ENCODE results near the gene CDT1. TPM values are rescaled to one million over a fixed set of nuclear protein-coding genes. Genes with fewer than 3 reads are reported as not detected.
"Not testable (repeated sequence)": the region's sequence is repeated elsewhere in the genome, so short reads cannot be mapped to it uniquely, and the experiment has no call there.

CDT1 gene
- total and polyA plus RNA-seq, 5 donors: 0.27 to 3.1 (median 0.67) TPM

DNA sequence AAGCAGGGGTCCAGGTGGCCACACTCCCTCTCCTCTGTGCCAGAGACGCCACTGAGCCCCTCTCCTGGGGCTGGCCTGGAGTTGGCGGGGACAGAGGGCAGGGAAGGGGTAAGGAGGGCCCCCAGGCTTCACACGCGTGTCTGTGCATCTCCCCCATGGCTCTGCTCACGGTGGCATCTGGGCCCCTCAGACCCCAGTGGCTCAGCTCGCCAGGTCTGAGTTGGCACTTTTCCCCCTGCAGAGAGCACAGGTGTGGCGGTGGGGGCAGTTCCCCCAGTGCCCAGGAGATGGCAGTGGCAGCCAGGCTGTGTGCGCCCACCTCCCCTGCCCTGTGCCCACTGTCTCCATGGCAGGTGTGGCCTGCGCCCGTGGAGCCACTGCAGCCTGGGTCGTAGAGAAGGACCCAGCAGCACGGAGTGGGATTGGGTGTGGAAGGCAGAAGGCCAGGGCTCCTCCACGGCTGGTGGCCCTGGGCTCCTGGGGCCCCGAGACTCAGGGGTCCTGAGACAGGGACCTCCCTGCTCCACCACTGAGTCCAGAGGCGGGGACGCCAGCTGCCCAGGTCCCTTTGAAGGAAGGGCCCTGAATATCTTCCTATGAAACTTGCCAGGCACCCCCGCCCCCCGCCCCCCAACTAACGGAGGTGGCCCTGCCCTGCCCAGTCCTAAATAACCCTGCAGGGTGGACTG is 12.5 kb downstream of the CDT1 start:
- Histone ChIP-seq H3K27me3 (ENCODE audit: control insufficient read depth, insufficient read depth) (no peaks in the 10 kb centered on the region), H3K27ac (ENCODE audit: low read length) (no peak overlapping the region), H3K4me1 (ENCODE audit: control insufficient read depth, insufficient read depth, low read length) (no peaks in the 10 kb centered on the region), H3K4me3 (ENCODE audit: low read length) (no peak overlapping the region), H3K9me3 (ENCODE audit: control insufficient read depth, low read length) (no peaks in the 10 kb centered on the region)
- ATAC-seq (no peak), DNase-seq (no peak)
- intact Hi-C loops (cut with DNase I): loop anchor here in 1 of 4 donors (10.0 kb wide), 1 partner anchor 349 kb away; no protein-coding TSS in a partner anchor
- 56% methylated on average over 19 of the region's 19 CpGs for WGBS

- Histone ChIP-seq H3K4me3 (ENCODE audit: low read length) (no peak overlapping the region), H3K9me3 (ENCODE audit: control insufficient read depth, low read length) (no peaks in the 10 kb centered on the region), H3K27ac (ENCODE audit: low read length) (no peak overlapping the region), H3K27me3 (ENCODE audit: control insufficient read depth, insufficient read depth) (no peaks in the 10 kb centered on the region), H3K4me1 (ENCODE audit: control insufficient read depth, insufficient read depth, low read length) (no peaks in the 10 kb centered on the region)
- WGBS: 89% methylated on average over 41 of the region's 41 CpGs
- no peak for ATAC-seq
- intact Hi-C loops (cut with DNase I): loop anchor here in 1 of 4 donors (10.0 kb wide), 1 partner anchor 348 kb away; no protein-coding TSS in a partner anchor
- DNase-seq: no peak
Observed at GRCh38 chr16:88816736-88817535, 13.3 kb downstream of the CDT1 start.

DNA sequence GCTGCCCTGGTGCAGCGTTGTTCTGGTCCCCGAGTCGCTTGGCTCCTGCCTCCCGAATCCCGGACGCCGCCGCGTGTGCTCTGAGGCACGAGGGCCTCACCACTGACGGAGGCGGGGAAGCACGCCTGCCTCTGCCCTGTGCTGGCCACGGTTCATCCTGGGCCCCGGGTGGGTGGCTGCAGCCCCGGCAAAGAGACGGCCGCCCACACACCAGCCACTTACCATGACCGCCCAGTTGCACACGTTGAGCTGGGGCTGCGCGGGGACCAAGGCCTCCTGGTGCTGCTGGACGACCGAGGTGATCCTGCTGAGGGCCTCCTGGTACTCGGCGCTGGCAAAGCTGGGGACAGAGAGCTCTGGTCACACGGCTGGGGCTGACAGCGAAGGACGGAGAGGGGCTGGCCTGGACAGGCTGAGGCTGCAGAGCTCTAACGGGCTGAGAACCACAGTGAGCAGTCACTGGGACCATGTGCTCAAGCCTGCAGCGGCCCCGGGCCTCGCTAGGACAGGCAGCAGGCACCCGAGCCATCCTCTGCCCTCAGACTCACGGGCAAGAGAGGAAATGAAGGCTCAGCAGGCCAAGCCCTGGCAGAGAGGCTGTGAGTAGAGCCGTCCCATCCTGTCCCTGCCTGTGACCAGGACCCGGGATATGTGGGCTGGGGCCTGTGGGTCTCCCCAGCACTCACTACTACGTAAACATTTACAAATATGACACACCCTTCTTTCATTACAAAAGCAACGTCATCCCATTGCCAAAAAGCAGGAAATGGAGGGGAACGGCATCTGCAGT is 14.4 kb downstream of the CDT1 start:
- no peak for DNase-seq
- WGBS: 86% methylated on average over 40 of the region's 40 CpGs
- H3K4me3 ChIP-seq (ENCODE audit: low read length): no peak overlapping the region
- no peak for ATAC-seq
- H3K27ac ChIP-seq (ENCODE audit: low read length): no peak overlapping the region
- H3K9me3 ChIP-seq (ENCODE audit: control insufficient read depth, low read length): no peaks in the 10 kb centered on the region
- intact Hi-C loops (cut with DNase I): loop anchor here in 1 of 4 donors (10.0 kb wide), 1 partner anchor 347 kb away; no protein-coding TSS in a partner anchor
- no peaks in the 10 kb centered on the region for H3K27me3 ChIP-seq (ENCODE audit: control insufficient read depth, insufficient read depth)
- H3K4me1 ChIP-seq (ENCODE audit: control insufficient read depth, insufficient read depth, low read length): no peaks in the 10 kb centered on the region

- Histone ChIP-seq H3K27me3 (ENCODE audit: control insufficient read depth, insufficient read depth) (no peaks in the 10 kb centered on the region), H3K27ac (ENCODE audit: low read length) (no peak overlapping the region), H3K9me3 (ENCODE audit: control insufficient read depth, low read length) (no peaks in the 10 kb centered on the region), H3K4me1 (ENCODE audit: control insufficient read depth, insufficient read depth, low read length) (no peaks in the 10 kb centered on the region), H3K4me3 (ENCODE audit: low read length) (no peak overlapping the region)
- ATAC-seq (no peak), DNase-seq (no peak)
- 86% methylated on average over 18 of the region's 18 CpGs for WGBS
- intact Hi-C loops (cut with DNase I): loop anchor here in 1 of 4 donors (10.0 kb wide), 1 partner anchor 346 kb away; no protein-coding TSS in a partner anchor
Observed at GRCh38 chr16:88818575-88818874, 14.9 kb downstream of the CDT1 start.

- WGBS: 88% methylated on average over 16 of the region's 16 CpGs
Observed at GRCh38 chr16:88819126-88819525, 15.5 kb downstream of the CDT1 start.

GRCh38 chr16:88820385-88821025 is 16.9 kb downstream of the CDT1 start:
- no peaks in the 10 kb centered on the region for H3K27me3 ChIP-seq (ENCODE audit: control insufficient read depth, insufficient read depth)
- DNase-seq: no peak
- whole genome bisulfite sequencing: 90% methylated on average over 20 of the region's 20 CpGs
- H3K9me3 ChIP-seq (ENCODE audit: control insufficient read depth, low read length): no peaks in the 10 kb centered on the region
- intact Hi-C loops (cut with DNase I): no loop called here
- ATAC-seq: no peak
- no peak overlapping the region for H3K27ac ChIP-seq (ENCODE audit: low read length)
- H3K4me3 ChIP-seq (ENCODE audit: low read length): no peak overlapping the region
- no peaks in the 10 kb centered on the region for H3K4me1 ChIP-seq (ENCODE audit: control insufficient read depth, insufficient read depth, low read length)

More at GRCh38 chr16:88819126-88819525, 15.5 kb downstream of the CDT1 start:
- DNase-seq (no peak), ATAC-seq (no peak)
- no peaks in the 10 kb centered on the region for H3K9me3 ChIP-seq (ENCODE audit: control insufficient read depth, low read length)
- H3K27ac ChIP-seq (ENCODE audit: low read length): no peak overlapping the region
- intact Hi-C loops (cut with DNase I): loop anchor here in 1 of 4 donors (10.0 kb wide), 1 partner anchor 346 kb away; no protein-coding TSS in a partner anchor
- H3K4me1 ChIP-seq (ENCODE audit: control insufficient read depth, insufficient read depth, low read length): no peaks in the 10 kb centered on the region
- no peaks in the 10 kb centered on the region for H3K27me3 ChIP-seq (ENCODE audit: control insufficient read depth, insufficient read depth)
- no peak overlapping the region for H3K4me3 ChIP-seq (ENCODE audit: low read length)

DNA sequence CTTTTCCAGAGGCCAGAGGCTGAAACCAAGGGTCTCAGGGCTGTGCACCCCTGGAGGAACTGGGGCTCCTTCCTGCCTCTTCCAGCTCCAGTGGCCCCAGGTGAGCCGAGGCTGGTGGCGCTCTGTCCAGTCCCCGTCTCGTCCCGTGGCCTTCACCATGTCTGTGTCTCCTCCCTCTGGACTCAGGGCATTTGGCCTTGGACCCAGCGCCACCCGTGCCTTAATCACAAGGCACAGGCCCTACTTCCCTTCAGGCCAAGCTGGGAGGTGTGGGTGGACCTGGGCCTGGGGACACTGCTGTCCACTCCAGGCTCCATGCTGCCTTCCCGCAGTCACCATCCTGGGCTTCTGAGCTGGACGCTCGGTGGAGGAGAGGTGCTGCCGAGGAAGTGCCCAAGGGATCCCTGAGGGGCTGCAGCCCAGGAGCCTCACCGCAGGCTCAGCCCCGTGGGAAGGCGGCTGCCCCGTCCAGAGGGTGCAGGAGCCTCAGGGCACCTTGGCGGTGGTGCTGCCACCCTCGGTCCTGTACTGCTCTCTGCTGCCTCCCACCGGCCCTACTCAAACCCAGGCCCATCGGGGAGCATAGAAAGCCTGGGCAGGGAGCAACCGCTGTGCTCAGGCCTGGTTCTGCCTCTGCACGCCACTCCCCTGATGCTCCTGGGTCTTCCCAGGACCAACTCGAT is 17.7 kb downstream of the CDT1 start:
- Histone ChIP-seq H3K9me3 (ENCODE audit: control insufficient read depth, low read length) (no peaks in the 10 kb centered on the region), H3K27ac (ENCODE audit: low read length) (no peak overlapping the region), H3K4me1 (ENCODE audit: control insufficient read depth, insufficient read depth, low read length) (no peaks in the 10 kb centered on the region), H3K4me3 (ENCODE audit: low read length) (no peak overlapping the region), H3K27me3 (ENCODE audit: control insufficient read depth, insufficient read depth) (no peaks in the 10 kb centered on the region)
- intact Hi-C loops (cut with DNase I): no loop called here
- DNase-seq: no peak
- WGBS: 92% methylated on average over 22 of the region's 22 CpGs
- ATAC-seq: no peak

DNA sequence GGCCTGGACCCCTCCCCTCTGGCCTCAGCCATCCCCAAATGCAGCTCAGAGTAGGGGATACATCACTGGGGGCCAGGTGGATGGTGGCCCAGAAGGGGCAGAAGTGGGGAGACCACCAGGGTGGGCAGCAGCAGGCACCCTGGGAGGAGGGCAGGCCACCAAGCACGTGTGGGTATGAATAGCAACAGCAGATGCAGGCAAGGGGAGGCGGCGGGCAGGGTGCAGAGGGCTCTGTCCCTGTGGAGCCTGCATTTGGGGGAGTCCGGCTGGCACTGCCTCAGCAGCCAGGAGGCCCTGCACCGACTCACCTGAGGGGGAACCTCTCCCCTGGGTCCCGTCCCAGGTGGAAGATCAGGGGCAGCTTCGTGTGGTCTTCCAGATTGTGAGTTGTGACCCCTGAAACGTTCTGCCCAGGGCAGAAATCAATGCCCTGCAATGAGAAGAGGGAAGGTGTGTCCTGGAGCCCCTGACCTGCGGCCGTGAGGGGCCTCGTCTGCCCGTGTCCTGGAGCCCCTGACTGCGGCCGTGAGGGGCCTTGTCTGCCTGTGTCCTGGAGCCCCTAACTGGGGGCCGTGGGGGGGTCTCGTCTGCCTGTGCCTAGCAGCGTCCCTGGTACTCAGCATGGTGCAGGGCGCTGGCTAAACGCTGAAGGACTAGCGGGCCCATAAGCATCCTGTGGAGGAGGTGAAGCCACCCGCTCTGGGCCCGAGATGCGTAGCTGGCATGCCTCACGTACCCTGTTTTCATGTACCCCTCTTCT is 18.9 kb downstream of the CDT1 start:
- 93% methylated on average over 24 of the region's 24 CpGs for WGBS
- Histone ChIP-seq H3K9me3 (ENCODE audit: control insufficient read depth, low read length) (no peaks in the 10 kb centered on the region), H3K4me1 (ENCODE audit: control insufficient read depth, insufficient read depth, low read length) (no peaks in the 10 kb centered on the region), H3K27me3 (ENCODE audit: control insufficient read depth, insufficient read depth) (no peaks in the 10 kb centered on the region), H3K27ac (ENCODE audit: low read length) (no peak overlapping the region), H3K4me3 (ENCODE audit: low read length) (no peak overlapping the region)
- intact Hi-C loops (cut with DNase I): no loop called here
- DNase-seq (no peak), ATAC-seq (no peak)

GRCh38 chr16:88823646-88824045 is 20.1 kb downstream of the CDT1 start:
- DNase-seq; H3K4me3 ChIP-seq (ENCODE audit: low read length); intact Hi-C loops (cut with DNase I); H3K27me3 ChIP-seq (ENCODE audit: control insufficient read depth, insufficient read depth); H3K9me3 ChIP-seq (ENCODE audit: control insufficient read depth, low read length); ATAC-seq; H3K27ac ChIP-seq (ENCODE audit: low read length); H3K4me1 ChIP-seq (ENCODE audit: control insufficient read depth, insufficient read depth, low read length): not testable (repeated sequence)
- 98% methylated on average over 30 of the region's 31 CpGs for WGBS
